Activated gamma-delta T cell treated with Interleukin-2 at 50 U/mL for 16 hours (primary cell): ENCODE data around the gene IL17RB.

Source experiments
- DNase-seq: peaks from one replicate; pipeline ENCODE4 v3.0.0-alpha.2; 2020

Gene IL17RB, protein sequence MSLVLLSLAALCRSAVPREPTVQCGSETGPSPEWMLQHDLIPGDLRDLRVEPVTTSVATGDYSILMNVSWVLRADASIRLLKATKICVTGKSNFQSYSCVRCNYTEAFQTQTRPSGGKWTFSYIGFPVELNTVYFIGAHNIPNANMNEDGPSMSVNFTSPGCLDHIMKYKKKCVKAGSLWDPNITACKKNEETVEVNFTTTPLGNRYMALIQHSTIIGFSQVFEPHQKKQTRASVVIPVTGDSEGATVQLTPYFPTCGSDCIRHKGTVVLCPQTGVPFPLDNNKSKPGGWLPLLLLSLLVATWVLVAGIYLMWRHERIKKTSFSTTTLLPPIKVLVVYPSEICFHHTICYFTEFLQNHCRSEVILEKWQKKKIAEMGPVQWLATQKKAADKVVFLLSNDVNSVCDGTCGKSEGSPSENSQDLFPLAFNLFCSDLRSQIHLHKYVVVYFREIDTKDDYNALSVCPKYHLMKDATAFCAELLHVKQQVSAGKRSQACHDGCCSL

DNA sequence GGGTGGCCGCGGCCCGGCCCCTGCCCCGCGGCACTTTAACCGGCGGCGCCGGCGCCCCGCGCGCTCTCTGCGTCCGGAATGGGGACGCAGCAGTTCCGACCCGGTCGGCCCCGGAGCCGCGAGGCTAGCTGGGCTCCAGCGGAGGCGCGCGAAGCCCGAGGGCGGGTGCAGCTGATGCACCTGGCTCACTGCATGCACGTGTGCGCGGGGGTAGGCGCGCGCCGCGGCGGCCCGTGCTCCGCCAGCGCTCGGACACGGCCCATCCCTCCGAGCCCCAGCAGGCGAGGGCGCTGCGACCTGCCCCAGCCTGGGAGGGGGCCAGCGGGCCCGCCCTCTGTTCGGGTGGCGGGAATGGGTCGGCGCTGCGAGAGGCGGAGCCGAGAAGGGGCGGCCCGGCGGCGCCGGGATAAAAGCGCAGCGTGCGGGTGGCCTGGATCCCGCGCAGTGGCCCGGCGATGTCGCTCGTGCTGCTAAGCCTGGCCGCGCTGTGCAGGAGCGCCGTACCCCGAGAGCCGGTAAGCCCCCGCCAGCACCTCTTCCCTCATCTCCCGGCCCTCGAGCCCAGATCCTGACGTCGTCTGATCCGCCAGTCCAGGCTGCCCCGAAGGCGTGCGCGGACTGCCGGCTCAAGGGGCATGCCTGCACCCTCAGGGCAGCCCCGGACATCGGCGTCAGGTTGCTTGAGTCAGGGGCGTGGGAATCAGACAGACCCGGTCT is at the start of gene IL17RB, which contains the start of gene CHDH:
Gene IL17RB, plus strand, starts transcription at position 435 of the 717 bp plus-strand sequence. Its CDS starts 21 bp downstream, at position 456.
Gene CHDH, minus strand, starts transcription at position 286 of the 717 bp plus-strand sequence. CDS start 22,411 bp downstream, outside the sequence.
- no peak for DNase-seq

DNA sequence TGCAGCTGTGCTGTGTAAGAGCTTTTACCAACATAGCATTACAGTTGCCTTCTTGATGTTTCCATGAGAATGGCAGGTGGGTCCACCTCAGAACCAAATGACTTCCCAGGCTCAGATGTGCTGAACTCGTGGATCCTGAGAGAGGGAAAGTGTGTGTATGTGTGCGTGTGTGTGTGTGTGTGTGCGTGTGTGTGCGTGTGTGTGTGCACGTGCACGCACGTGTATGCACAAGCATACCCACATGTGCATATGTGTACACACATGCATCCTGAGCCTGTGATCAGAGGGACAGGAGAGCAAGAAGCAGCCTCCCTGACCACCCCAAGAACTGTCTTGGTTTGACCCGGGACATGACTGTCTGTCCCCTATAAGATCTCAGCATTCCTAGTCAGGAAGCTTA is 48.2 kb upstream of the IL17RB start:
- DNase-seq: no peak

DNA sequence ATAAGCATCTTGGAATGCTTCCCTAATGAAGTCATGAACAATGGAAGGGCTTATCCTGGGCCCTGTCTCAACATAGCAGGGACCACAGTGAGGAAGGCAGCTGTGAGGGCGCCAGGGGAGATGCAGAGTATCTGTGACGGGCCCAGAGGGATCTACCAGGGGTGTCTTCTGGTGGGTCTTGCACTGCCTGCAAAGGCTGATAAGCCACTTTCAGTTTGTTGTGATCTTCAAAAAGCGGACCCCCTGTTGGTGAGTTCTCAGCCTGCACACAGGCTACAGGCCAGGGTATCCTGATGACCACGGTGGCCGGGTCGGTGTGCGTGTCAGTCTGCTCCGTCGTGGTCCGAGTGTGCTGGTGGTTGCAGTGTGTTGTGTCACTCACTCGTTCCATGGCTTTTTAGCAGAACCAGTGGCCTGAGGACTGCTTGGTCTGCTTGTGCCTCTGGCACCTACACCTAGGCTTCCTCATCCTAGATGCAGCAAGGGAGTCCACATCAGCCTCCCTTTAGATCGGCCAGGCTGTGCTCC is 47.0 kb upstream of the IL17RB start:
- no peak for DNase-seq

DNA sequence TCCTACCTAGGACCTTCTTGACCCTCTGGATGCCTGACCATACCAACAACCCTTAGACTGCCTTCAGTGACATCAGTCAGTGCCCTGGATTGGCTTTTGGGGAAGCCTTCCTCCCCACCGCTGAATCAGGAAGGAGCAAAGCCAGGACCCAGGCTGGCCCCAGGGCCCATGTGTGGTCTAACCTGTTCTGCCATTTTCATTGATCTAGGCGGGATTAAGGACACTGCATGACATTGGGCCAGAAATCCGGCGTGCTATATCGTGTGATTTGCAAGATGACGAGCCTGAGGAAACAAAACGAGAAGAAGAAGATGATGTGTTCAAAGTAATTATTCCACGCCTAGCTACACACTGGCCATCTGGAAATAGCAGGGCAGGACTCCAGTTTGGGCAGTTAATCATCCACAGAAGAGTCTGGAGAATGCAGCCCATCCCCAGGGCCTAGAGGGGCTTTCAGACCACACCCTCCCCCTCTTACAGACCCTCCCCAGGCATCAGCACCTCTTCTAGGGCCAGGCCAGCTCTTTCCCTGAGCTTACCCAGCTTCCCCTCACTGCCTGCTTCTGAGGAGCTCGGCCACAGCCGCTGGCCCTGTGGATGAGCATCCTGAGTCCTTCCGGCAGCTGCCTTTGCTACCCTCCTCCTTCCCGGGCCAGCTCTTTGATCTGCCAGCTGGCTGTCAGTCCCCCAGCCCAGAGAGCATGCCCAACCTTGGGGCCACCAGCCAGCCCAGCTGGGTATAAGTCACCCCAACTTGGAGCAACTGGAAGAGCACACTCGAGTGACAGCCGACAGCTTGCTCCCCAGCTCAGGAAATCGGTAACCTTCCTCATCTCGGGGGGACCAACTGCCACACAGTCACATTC is 46.1 kb upstream of the IL17RB start:
- DNase-seq: no peak

DNA sequence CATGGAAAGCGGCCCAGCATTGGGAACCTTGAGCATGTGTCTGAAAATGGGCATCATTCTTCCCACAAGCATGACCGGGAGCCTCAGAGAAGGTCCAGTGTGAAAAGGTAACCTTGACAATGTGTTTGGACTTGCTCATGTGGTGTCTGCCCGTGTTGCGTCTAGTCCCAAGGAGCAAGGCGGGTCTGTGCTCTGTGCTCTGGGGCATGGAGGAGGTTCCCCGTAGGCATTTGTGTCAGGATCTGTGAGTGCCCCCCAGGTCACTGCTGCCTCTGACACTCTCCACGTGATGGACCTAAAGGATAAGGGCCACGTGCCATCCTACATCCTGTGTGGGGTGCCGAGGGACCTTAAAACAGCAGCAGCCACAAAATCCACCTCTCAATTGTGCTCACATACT is 45.0 kb upstream of the IL17RB start:
- no peak for DNase-seq

DNA sequence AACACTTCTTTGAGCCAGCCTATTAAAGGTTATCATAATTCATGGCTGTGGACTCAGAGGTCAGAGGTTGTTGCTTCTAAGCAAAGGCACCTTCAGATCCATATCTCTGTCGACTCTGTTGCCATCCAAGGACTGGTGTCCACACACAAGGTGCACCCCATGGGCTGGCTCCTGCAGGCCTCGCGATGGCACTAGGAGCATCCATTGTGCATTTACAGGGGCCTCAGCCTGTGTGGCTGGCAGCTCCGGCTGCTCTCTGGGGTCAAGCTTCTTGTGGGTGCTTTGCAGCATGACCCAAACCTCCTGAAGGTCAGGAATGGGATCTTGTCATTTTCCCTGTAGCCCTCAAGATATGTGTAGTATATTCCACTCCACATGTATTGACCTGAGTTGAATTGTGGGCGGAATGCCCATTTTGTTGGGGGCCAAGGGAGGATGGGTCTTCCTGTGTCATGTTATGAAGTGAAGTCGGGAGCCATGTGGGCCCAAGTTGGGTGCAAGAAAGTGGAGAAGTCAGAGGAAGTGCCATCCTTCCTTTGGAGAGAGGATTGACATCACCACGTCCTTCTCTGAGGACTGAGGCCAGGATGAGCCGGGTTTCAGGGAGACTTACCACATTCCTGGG is 44.0 kb upstream of the IL17RB start:
- DNase-seq: no peak

DNA sequence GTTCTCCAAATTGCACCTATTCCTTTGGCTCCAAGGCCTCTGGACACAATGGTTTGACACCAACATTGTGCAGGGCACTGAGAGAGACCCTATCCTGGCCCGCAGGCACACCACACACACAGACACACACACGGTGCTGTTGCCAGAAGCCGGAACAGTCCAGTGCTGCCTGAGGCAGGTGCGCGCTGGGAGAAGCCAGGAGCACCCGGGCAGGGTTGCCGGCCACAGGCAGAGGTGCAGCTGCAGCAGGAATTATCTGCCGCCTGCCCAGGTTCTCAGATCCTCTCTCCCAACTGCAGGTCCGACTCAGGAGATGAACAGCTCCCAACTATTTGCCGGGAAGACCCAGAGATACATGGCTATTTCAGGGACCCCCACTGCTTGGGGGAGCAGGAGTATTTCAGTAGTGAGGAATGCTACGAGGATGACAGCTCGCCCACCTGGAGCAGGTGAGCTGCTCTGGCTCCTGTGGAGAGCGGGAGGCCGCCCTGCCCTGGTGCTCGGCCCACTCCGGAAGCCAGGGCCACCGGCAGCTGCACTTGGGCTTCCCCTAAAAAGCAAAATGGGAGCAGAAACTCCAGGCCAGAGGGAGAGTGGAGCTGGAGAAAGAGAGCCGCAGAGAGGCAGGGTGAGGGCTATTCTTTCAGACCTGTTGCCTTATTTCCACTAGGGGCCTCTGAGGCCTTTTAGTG is 43.1 kb upstream of the IL17RB start:
- no peak for DNase-seq

DNA sequence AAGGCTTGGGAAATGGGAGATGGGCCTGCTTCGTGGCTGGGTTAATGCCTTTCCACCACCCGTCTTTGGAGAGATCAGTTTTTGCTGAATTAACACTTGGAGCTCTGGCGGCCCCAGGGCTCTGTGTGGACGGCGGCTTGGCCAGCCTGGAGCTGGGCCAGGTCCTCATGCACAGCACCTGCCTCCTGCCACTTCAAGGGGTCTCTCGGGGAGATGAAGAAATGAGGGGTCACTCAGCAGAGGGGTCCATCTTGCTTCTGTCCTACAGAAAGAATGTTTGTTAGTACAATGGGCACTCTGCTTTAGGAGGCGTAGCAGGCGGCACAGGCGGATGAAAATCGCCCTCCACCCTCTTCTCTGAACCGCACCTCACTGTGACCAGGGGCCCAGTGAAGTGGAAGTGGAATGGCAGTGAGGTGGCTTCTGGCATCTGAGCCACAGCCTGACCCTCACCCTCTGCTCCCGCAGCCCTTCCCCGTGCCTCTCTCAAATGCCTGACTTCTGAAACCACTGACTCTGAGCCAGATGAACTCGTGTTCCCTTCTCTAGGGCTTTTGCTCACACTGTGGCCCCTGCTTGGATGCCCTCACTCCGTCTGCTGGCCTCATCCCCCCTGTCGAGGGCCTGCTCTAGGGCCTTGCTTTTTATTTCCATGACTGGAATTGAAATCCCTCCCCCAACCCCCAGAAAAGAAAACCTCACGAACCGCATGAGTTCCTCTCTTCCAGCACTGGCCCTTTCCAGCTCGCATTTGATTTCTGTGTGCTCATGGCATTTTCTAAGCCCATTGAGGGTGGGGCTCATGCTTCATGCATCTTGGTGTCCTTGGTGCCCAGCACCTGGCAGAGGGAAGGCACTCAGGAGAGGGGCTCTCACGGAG is 42.3 kb upstream of the IL17RB start:
- DNase-seq: no peak

DNA sequence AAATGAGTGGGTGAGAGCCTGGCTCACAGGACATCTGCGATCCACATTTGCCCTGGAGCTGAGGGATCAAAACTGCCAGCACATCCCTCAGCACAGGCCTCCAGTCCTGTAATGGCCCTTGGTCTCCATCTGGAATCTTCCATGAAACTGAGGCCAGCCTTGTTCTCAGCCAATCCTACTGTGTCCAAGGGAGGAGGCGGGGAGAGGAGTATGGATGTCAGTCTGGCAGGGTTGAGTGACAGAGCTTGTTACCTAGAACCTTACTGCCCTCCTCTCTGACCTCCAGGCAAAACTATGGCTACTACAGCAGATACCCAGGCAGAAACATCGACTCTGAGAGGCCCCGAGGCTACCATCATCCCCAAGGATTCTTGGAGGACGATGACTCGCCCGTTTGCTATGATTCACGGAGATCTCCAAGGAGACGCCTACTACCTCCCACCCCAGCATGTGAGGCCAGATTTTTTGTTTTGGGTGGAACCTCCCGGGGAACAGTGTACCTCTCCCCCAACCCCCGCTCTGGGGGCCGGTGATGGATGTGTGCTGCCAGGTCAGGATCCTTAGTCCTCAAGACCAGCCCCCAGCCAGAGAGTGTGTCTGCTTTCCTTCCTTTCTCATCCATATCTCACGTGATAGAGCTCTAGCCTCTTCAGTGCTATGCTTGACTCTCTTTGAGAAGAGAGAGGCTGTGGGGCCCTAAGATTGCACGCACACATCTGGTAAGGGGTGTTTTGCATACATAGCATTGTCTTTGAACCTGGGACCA is 41.5 kb upstream of the IL17RB start:
- no peak for DNase-seq

DNA sequence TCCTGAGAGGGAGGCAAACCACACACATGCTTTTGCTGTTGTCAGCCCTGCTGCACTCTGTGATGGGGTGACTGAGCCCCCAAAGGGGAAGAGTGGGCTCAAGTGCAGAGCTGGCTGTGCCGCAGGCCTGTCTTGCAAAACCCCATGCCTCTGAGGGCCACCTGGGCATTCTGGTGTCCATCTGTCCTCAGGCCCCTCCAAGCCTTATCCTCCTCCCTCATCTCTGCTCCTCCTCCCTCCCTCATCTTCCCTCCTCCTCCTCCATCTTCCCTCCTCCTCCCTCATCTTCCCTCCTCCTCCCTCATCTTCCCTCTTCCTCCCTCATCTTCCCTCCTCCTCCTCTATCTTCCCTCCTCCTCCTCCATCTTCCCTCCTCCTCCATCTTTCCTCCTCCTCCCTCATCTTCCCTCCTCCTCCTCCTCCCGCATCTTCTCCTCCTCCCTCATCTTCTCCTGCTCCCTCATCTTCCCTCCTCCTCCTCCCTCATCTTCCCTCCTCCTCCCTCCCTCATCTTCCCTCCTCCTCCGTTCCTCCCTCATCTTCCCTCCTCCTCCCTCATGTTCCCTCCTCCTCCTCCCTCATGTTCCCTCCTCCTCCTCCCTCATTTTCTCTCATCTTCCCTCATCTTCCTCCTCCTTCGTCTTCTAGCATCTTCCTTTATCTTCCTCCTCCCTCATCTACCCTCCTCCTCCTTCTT is 40.8 kb upstream of the IL17RB start:
- DNase-seq: no peak

DNA sequence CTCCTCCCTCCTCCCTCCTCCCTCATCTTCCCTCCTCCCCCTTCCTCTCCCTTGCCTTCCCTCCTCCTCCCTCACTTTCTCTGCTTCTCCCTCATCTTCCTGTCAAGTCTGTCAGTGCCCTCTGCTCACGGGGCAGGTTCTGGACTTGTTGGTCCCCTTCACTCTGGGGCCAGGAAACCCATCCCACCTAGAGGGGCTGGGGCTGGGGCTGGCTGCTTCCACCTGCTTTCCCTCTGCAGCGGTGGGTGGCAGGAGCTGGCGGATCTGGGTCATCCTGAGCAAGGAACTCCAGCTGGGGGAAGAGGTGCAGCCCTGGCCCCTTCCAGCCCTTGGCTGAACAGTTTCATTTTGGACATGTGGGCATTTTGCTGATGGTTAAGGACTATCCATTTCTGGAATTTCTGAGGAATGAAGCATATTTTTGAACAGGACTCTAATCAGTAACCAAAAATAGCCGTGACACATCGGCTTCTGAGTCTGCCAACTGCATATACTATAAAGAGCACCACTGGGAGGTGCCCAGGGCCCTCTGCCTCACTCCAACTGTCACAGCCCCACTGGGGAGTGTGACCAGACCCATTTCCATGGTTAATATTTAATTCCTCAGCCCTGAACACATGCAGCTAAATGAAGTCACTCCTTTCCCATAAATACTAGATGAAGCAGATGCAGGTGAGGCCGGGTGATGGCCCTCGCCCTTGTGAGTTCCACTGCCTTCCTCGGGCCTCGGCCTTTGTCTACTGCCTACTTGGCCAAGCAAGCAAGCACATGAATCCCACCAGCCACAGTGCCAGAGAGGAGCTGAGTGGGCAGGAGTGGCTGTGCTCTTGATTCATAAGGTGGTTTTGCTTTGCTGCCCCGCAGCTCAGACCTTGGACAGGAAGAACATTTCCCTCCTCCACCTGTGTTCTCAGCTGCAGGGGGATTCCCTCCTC is 39.9 kb upstream of the IL17RB start:
- DNase-seq: no peak

DNA sequence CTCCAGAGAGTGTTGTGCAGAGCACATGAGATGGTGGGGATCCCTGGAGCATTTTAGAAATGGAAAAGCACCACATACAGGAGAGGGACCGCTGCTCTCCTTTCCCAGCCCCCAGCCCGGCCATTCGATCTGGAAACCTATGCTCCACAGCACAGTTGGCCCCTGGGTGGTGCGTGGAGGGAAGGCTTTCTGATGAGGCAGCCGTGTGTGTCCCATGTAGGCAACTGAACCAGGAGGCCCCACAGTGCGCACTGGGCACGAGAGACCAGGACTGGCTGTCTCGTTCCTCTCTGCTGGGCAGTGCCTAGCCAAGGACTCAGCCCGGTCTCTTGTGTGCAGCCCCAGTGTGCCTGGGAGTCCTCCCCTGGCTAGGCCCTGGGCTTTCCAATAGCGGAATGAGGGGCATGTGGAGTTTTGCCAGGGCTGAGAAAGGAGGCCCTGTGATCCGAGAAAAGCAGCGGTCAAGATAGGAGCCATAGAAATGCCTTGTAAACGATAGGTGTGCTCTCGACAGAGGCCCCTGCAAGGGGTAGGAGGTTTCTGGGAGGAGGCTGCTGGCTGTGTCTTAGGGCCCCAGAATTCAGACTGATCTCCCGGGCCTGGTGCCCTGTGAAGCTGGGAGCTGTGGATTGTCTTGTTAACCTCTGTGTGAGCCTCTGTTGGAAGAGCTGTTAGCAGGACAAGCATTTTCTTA is 39.1 kb upstream of the IL17RB start:
- no peak for DNase-seq

DNA sequence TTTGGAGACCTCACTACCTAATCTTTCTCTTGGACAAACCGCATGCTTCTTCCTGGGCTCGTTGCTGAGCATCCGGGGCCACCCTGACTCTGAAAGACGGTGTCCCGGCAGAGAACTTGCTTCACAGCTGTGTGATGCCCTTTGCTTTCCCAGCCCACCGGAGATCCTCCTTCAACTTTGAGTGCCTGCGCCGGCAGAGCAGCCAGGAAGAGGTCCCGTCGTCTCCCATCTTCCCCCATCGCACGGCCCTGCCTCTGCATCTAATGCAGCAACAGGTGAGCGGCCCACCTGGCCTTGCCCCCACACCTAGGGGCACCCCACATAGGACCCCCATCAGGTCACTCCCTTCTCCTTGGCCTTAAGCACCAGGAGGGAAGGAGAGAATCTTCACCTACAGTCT is 37.9 kb upstream of the IL17RB start:
- DNase-seq: no peak

DNA sequence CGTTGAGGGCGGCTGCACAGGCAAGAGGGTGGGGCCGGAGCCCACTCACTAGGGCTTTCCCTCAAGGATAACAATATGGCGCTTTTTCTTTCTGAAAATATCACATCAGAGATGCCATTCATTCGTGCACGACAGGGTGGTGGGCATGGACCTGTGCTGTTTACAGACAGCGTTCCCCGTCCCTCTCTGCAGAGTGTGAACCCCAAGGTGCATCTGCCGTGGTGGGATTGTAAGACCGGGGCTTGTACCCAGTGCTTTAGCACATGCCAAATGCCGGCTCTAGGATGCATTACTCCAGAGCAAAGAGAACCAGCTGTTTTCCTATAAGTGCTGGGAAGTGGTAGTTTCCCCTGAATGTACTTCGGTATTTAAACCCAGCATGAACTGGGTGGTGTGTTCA is 37.1 kb upstream of the IL17RB start:
- DNase-seq: no peak

DNA sequence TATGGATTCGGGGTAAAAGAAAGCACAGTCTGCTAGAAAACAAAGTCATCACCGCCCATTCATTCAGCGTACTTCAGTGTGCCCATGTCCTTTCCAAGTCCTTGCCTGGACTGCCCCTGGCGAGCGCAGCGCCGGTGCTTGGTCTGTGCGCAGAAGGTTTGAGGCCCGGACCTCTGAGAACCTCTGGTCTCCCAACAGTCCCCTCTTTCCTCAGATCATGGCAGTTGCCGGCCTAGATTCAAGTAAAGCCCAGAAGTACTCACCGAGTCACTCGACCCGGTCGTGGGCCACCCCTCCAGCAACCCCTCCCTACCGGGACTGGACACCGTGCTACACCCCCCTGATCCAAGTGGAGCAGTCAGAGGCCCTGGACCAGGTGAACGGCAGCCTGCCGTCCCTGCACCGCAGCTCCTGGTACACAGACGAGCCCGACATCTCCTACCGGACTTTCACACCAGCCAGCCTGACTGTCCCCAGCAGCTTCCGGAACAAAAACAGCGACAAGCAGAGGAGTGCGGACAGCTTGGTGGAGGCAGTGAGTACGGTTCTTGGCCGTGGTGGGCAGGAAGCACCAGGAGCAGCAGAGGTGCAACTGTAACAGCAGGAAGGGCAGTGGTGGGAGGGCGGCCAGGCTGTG is 36.5 kb upstream of the IL17RB start:
- DNase-seq: no peak

DNA sequence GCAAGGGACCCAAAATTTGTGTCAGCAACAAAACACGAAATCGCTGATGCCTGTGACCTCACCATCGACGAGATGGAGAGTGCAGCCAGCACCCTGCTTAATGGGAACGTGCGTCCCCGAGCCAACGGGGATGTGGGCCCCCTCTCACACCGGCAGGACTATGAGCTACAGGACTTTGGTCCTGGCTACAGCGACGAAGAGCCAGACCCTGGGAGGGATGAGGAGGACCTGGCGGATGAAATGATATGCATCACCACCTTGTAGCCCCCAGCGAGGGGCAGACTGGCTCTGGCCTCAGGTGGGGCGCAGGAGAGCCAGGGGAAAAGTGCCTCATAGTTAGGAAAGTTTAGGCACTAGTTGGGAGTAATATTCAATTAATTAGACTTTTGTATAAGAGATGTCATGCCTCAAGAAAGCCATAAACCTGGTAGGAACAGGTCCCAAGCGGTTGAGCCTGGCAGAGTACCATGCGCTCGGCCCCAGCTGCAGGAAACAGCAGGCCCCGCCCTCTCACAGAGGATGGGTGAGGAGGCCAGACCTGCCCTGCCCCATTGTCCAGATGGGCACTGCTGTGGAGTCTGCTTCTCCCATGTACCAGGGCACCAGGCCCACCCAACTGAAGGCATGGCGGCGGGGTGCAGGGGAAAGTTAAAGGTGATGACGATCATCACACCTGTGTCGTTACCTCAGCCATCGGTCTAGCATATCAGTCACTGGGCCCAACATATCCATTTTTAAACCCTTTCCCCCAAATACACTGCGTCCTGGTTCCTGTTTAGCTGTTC is 35.0 kb upstream of the IL17RB start:
- DNase-seq: no peak
